GM23338 (cell line): ENCODE measurements around the gene RAD51B. TPM values are rescaled to one million over a fixed set of nuclear protein-coding genes. Genes with fewer than 3 reads are reported as not detected.

Experiments used
- CTCF ChIP-seq, 2 experiments: fragments of 200-600 bp in 1 of 2; sonication (generic) in 1 of 2; conservative IDR thresholded peaks; 2 replicates each; pipeline versions ENCODE4 v1.5.1 to v1.6.1; 2016 to 2017; ENCODE audit warnings: antibody characterized with exemption in 2 of 2, low read depth in 2 of 2, mild to moderate bottlenecking in 2 of 2, moderate library complexity in 1 of 2
- ETS1 ChIP-seq: IDR thresholded peaks from 2 replicates; pipeline ENCODE4 v1.6.1; 2016; ENCODE audit warnings: antibody characterized with exemption
- JUNB ChIP-seq: IDR thresholded peaks from one replicate; pipeline ENCODE4 v1.6.1; 2016; ENCODE audit warnings: antibody characterized with exemption; ENCODE audit not compliant: unreplicated experiment
- NANOG ChIP-seq: IDR thresholded peaks from 2 replicates; pipeline ENCODE4 v1.6.1; 2016; ENCODE audit warnings: antibody characterized with exemption, borderline replicate concordance
- POLR2AphosphoS5 ChIP-seq: IDR thresholded peaks from 2 replicates; pipeline ENCODE4 v1.6.1; 2016; ENCODE audit warnings: antibody characterized with exemption, low read depth
- REST ChIP-seq: IDR thresholded peaks from one replicate; pipeline ENCODE4 v1.6.1; 2018; ENCODE audit warnings: antibody characterized with exemption; ENCODE audit not compliant: unreplicated experiment
- ZNF114 ChIP-seq: fragments of 250-450 bp; sonication (Bioruptor Pico); IDR thresholded peaks from 2 replicates; pipeline ENCODE4 v1.5.0; 2020; ENCODE audit warnings: mild to moderate bottlenecking, moderate library complexity
- ZNF331 ChIP-seq: fragments of 250-450 bp; sonication (Bioruptor Pico); IDR thresholded peaks from 2 replicates; pipeline ENCODE4 v1.5.0; 2020; ENCODE audit warnings: low read depth, mild to moderate bottlenecking, moderate library complexity
- ZNF462 ChIP-seq: fragments of 250-450 bp; sonication (Bioruptor Pico); IDR thresholded peaks from 2 replicates; pipeline ENCODE4 v1.5.0; 2020; ENCODE audit warnings: mild to moderate bottlenecking, moderate library complexity
- polyA plus RNA-seq: library from polyadenylated mRNA; unstranded; fragments of >200 nt; fragmentation: Nextera tagmentation; extraction: Ambion mirVana; gene quantifications from 2 replicates; pipeline ENCODE4 v1.2.1, GENCODE V29; 2016
- total RNA-seq: library from RNA; depleted of rRNA; stranded (reverse); fragments of >200 nt; shearing (Covaris generic); gene quantifications from 2 replicates; pipeline ENCODE4 v1.2.3, GENCODE V29; 2014

RAD51B gene
- total and polyA plus RNA-seq, 2 experiments from 2014 or later = 15.7 to 29.1 TPM

GRCh38 chr14:68405961-68406360 lies 586.4 kb downstream of the RAD51B start (continued):
- TF ChIP-seq ZNF462 (CRISPR knock-in tag) (no peak), ZNF331 (CRISPR knock-in tag) (no peak), ZNF114 (CRISPR knock-in tag) (no peak), JUNB (no peak), REST (no peak), POLR2AphosphoS5 (no peak), NANOG (no peak), ETS1 (no peak), CTCF (conservative IDR thresholded peaks at IDR 0.05; ENCODE audit: low read depth in 2 of 2) (no peak)
